Measurements from ENCODE around the gene DAPK3.

Gene DAPK3

DNA sequence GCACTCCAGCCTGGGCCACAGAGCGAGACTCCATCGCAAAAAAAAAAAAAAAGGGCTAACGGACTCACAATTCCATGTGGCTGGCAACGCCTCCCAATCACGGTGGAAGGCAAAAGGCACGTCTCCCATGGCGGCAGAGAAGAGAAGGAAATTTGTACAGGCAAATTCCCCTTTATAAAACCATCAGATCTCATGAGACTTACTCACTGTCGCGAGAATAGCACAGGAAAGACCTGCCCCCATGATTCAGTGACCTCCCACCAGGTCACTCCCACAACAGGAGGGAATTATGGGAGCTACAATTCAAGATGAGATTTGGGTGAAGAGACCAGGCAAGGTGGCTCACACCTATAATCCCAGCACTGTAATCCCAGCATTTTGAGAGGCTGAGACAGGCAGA lies 56.7 kb downstream of the DAPK3 start:
- TF ChIP-seq, protein P1, sequence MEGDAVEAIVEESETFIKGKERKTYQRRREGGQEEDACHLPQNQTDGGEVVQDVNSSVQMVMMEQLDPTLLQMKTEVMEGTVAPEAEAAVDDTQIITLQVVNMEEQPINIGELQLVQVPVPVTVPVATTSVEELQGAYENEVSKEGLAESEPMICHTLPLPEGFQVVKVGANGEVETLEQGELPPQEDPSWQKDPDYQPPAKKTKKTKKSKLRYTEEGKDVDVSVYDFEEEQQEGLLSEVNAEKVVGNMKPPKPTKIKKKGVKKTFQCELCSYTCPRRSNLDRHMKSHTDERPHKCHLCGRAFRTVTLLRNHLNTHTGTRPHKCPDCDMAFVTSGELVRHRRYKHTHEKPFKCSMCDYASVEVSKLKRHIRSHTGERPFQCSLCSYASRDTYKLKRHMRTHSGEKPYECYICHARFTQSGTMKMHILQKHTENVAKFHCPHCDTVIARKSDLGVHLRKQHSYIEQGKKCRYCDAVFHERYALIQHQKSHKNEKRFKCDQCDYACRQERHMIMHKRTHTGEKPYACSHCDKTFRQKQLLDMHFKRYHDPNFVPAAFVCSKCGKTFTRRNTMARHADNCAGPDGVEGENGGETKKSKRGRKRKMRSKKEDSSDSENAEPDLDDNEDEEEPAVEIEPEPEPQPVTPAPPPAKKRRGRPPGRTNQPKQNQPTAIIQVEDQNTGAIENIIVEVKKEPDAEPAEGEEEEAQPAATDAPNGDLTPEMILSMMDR (IDR thresholded peaks at IDR 0.05; ENCODE audit: low read depth, low read length), result no peak
- no peak overlapping the region for H3K4me3 ChIP-seq (replicated peaks in 1 of 2; ENCODE audit: low read depth in 2 of 2, low read length in 2 of 2)
- no peak for DNase-seq (ENCODE audit: low read depth in 2 of 2)

DNA sequence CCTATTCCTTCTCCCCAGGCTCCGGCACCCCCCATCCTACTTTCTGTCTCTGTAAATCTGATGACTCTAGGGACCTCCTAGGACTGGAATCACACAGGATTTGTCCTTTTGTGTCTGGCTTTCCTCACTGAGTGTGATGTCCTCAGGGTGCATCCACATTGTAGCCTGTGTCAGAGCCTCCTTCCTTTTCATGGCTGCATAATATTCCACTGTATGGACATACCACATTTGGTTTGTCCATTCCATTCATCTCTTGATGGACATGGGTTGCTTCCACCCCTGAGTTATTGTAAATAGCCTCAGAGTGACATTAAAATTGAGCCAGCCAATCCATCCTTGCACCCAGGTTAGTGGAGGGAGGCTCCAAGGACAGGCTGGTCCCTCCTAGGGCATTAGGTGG lies 60.8 kb downstream of the DAPK3 start:
- TF ChIP-seq, protein P1 (IDR thresholded peaks at IDR 0.05; ENCODE audit: low read depth, low read length), result no peak
- DNase-seq (ENCODE audit: low read depth in 2 of 2), result no peak
- H3K4me3 ChIP-seq (replicated peaks in 1 of 2; ENCODE audit: low read depth in 2 of 2, low read length in 2 of 2), result no peak overlapping the region
